NCI-H345 treated with DMSO at 0.1 percent for 48 hours (cell line): ENCODE measurements around the gene CLDN5.

Experiments used
- DNase-seq: peaks from one replicate; lab custom pipeline; 2025; ENCODE audit not compliant: unreplicated experiment; lab: John Stamatoyannopoulos, UW

CLDN5 gene

DNA sequence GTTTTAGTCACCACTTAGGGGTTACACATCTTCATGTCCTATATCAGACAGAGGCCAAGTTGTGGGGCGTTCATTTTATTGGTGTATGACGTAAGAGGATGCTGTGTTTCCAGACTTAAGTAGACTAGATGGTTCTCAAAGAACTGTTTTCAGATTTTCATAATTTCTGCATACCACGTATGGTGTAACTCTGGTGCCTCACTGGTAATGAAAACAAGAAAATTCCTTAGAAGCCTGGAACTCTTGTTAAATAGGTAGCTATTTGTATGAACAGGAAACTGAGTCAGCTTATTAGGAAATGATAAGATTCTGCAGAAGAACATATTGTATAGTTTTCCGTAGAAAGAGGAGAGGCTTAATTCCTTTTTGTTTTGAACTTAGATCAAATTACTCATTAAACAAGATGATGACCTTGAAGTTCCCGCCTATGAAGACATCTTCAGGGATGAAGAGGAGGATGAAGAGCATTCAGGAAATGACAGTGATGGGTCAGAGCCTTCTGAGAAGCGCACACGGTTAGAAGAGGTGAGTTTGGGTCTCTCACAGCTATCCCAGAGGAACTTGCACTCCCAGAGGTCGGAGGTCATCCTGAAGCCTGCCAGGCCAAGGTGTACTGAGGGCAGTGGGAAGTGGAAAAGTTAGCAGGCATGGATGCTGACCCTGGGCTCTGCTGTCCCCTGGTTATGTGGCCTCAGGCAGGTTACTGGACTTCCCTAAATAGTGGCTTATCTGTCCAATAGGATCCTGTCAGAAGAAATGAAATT is 40.5 kb downstream of the CLDN5 start:
- DNase-seq, result no peak

DNA sequence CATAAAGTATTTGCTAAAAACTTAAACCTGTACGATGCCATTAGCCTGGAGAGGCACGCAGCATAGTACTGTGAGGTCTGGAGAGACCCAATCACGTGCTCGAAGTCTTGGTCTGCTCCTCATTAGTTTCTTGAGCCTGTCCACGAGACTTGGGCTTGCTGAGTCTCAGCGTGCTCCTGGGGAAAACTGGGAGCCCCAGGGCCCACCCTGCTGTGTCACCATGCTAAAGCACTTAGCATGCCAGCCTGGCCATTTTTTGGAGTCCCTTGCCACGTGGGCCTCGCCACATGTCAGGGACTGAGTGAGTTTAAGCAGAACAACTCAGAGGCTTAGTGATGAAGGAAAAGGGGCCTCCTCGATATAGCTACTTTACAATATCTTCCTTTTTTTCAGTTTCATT is 41.9 kb downstream of the CLDN5 start:
- no peak for DNase-seq

DNA sequence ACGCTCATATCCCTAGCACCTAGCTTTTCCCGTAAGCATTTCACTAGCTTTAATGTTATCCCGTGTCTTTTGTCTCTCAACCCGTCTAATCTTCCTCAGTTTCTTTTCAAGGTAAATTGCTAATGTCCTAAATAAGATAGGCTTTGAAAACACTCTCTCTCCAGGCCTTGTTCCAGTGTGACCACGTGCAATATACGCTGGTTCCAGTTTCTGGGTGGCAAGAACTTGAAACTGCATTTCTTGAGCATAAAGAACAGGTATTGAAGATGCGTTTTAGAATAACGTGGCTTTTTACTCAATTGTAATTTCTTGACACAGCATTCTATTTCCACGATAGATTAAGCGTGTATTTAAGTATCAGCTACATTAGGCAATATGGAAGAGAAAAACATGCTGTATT is 43.4 kb downstream of the CLDN5 start:
- DNase-seq, result no peak

DNA sequence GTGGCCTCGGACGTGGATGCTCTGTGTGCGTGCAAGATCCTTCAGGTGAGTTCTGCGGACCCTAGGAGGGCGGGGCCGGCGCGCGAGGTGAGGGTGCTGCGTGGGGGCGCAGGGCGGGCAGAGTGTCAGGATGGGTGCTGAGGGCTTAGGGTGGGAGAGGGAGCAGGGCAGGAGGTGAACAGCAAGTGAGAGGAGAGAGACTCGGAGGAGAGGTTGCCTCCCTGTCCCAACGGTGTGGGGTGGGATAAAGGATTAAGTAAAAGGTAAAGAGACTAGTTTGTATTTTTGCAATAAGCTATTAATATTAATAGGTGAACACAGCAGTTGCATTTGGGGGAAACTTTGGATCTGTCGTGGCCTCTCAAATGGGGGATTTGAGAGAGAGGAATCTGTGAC is 44.0 kb downstream of the CLDN5 start:
- DNase-seq, result no peak

DNA sequence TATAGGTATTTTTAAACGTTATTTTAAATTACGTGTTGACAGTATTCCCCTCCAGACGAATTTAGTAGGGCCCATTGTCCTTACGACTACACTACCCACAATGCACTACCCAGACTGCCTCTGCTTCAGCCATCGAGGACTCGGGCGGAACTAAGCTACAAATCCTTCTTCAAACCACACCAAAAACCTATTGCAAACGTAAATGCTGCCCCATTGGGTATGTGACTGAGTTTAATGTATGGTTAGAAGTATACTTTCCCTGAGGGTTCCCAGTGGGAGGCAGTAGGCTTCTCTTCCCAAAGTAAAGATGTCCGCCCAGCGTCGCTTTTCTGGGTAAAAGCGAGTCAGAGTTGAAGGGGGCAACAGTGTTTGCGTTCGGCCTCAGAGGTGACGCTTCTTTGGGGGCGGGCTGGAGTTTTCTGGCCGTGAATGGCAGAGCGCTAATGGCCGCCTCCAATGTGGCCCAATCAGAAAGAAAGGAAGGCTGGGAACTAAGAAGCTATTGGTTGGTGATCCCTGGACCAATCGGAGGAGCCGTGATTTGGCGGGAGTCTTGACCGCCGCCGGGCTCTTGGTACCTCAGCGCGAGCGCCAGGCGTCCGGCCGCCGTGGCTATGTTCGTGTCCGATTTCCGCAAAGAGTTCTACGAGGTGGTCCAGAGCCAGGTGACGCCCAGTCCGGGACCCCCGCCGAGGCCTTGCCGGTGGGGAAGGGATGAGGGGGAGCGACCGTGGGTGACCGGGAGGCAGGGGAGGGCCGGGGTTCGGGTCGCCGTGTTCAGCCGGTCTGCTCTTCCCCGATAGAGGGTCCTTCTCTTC is 44.6 kb downstream of the CLDN5 start, which contains the start of gene CDC45:
Gene CDC45 (plus strand): TSS at position 566 of the 818 bp plus-strand sequence. CDS start 49 bp downstream, at position 615.
- DNase-seq, result peak; percentile 96

DNA sequence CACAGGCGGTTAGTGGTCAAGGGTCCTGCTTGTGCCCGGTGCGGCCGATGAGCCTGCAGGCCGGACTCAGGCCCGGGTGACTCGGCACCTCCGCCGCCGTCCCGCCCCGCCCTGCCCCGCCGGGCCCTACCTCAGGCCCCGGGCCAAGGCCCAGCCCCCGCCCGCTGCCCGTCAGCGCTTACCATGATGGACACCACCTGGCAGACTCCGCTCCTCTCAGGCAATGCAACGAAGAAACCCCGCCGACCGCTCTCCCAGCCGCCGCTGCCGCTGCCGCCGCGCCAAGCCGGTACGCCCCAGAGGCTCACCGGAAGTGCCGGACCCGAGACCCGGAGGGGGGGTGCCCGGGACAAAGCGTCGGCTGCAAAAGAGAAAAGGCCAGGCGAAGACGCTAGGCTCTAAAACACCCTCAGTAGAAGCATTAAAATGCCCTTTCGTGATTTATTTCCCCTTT is 45.3 kb downstream of the CLDN5 start, which contains the start of gene UFD1:
Gene UFD1 (minus strand): TSS at position 293 of the 454 bp plus-strand sequence. CDS start 108 bp downstream, at position 185.
- no peak for DNase-seq

DNA sequence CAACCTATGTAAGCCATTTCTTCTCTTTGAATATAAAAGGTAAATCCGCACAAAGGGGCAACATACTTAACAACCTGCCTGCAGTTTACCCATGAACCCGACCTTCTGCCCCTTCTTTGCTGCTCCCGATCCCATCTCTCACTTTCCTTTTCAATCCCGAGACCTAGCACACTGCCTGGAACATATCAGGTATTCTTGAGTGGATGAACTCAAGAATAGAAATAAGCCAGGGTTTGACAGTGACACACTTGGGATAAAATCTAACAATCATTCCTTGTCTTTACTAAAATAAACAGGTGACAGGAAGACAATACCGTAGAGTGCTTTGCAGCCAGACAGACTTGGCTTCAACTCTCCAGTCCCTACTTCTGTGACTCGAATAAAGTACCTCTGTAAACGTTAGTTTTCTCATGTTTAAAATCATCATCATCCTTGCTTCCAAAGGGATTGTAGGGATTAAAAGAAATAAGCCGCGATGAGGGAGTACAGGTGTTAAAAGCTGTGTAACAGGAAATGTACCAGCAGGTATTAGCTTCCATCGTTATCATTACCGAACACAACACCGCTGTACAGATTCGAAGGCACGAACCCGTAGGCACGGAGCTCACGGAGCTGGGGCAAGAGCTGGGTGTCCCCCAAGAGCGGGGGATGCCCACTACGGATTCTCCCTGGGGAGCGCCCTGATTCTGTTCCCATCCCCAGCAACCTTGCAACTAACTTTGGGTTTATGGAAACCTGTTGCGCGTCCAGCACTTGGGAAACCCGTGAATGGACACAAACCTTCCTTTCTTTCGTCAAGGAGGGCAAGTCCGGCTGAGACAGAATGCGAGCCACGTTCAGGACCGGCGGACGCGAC is 45.9 kb downstream of the CLDN5 start:
- DNase-seq, result no peak

DNA sequence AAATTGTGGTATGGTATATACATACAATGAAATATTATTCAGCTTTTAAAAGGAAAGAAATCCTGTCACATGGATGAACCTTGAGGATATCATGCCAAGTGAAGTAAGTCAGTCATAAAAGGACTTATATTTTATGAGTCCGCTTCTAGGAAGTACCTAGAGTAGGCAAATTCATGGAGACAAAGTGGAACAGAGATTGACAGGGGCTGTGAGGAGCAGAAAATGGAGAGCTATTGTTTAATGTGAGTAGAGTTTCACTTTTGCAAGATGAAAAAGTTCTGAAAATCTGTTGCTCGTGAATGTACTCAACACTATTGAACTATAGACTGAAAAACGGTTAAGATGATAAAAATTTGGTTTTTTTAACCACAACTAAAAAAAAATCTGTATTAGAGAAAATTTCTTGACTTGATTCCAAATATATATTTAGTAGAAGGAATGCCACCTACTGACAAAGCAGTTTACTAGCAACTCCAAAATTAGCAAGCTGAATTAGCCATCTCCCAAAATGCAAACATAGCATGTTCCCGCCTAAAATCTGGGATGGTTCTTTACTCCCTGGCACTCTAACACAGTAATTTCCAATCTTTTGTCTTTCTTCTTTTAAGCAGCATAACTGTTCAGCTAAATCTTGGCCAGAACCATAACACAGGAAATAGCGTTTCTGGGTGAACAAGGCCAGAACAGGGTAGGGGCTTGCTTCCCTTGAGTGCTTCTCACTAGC is 46.7 kb downstream of the CLDN5 start:
- DNase-seq, result no peak

DNA sequence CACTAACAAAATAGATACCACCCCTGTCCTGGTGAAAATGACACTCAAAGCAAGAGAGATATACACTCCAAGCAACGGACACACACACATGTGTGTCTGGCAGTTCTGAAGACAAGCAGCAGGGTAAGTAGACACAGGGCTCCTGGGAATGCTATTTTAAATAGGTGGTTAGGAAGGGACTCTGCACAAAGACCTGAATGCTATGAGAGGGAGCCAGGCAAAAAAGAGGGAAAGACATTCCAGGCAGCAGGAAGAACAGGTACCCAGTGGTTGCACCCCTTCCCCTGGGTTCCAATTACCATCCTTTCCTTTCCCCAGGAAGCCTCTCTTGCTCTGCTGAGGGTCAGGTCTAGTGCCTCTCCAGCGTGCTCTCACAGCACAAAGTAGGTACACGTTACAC is 48.2 kb downstream of the CLDN5 start:
- DNase-seq, result no peak

DNA sequence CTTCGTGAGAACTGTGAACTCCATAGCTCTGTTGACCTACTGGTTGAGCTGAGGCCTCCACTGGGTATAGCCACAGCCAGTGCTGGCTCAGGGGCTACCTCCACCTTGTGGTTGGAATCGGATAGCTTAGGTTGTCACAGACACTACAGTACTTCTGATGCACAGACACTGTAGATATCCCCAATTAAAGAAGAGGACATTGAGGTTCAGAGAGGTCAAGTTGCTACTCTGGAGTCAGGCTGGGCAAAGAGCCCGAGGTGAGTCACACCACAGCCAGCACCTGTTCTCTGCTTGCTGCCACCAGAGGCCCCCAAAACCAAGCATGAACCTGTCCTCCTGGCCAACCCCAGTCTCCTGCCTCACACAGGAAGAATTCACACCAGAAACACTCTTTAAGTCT is 50.6 kb downstream of the CLDN5 start:
- no peak for DNase-seq
